ENCODE measurements around the gene SLC66A3. TPM values are rescaled to one million over a fixed set of nuclear protein-coding genes. Genes with fewer than 3 reads are reported as not detected.

Gene SLC66A3
- total RNA-seq, 1 experiment from 2014 or later = 13.3 TPM

- peaks cover 3% of the 10 kb centered on the region for H3K79me1 ChIP-seq (ENCODE audit: insufficient read depth, low read depth, low read length, poor library complexity, severe bottlenecking)
- H2BK5ac ChIP-seq (ENCODE audit: insufficient read length, low read length) = no peak overlapping the region
- no peak overlapping the region for H3K56ac ChIP-seq (ENCODE audit: insufficient read length, low read depth, low read length)
- H2BK12ac ChIP-seq (ENCODE audit: insufficient read length, low read depth, low read length) = no peak overlapping the region
- Mint-ChIP-seq H3K4me1 (peaks cover 23 to 29% of the 10 kb centered on the region in 2 experiments), H3K36me3 (ENCODE audit: insufficient read depth in 1 of 3, low read depth in 3 of 3) (peaks cover 0 to 7% (median 0%) of the 10 kb centered on the region in 3 experiments; a peak in 1 of 7 replicates), H3K9me3 (no peaks in the 10 kb centered on the region), H3K27ac (no peak overlapping the region), H3K4me3 (no peak overlapping the region), H3K27me3 (ENCODE audit: low read depth) (no peaks in the 10 kb centered on the region)
- TF ChIP-seq CTCF (conservative IDR thresholded peaks at IDR 0.05) = no peak
- H3K4me2 ChIP-seq (ENCODE audit: insufficient read depth, insufficient read length, low read length) = no peak overlapping the region
- no peak overlapping the region for H3K9ac ChIP-seq (ENCODE audit: extremely low read depth, insufficient read length, low read length)
- H2AK5ac ChIP-seq (ENCODE audit: insufficient read length, low read length) = no peak overlapping the region
- H4K8ac ChIP-seq (replicated peaks; ENCODE audit: insufficient read length, low read depth, low read length) = no peak overlapping the region
- H2BK15ac ChIP-seq (ENCODE audit: low read depth, low read length) = no peak overlapping the region
- H3K79me2 ChIP-seq (ENCODE audit: insufficient read depth, low read length) = no peaks in the 10 kb centered on the region
- H3K14ac ChIP-seq (ENCODE audit: insufficient read depth, low read length) = no peak overlapping the region
- H3K23ac ChIP-seq (ENCODE audit: insufficient read length, low read depth, low read length) = no peak overlapping the region
- no peaks in the 10 kb centered on the region for H3K27me3 ChIP-seq (ENCODE audit: insufficient read depth, low read length)
- H2BK20ac ChIP-seq (ENCODE audit: low read depth, low read length, poor library complexity, severe bottlenecking) = no peak overlapping the region
- no peaks in the 10 kb centered on the region for H4K20me1 ChIP-seq (ENCODE audit: control insufficient read depth, insufficient read depth, insufficient read length)
- H2AFZ ChIP-seq (ENCODE audit: low read length) = no peak overlapping the region
- no peak overlapping the region for H4K91ac ChIP-seq (ENCODE audit: insufficient read length, low read depth, low read length)
- H3K4me1 ChIP-seq (ENCODE audit: insufficient read depth, low read length) = peaks cover 1% of the 10 kb centered on the region; the same call in 1 of the 2 replicates
- no peaks in the 10 kb centered on the region for H3K23me2 ChIP-seq (ENCODE audit: insufficient read length, low read depth, low read length, poor library complexity, severe bottlenecking)
- H3K18ac ChIP-seq (ENCODE audit: insufficient read length, low read depth, low read length) = no peak overlapping the region
- H2BK120ac ChIP-seq (ENCODE audit: low read depth, low read length, poor library complexity, severe bottlenecking) = no peak overlapping the region
- no peak overlapping the region for H3T11ph ChIP-seq (ENCODE audit: low read length)
- no peak overlapping the region for H3K4ac ChIP-seq (ENCODE audit: low read depth, low read length)
- H3K27ac ChIP-seq (ENCODE audit: insufficient read length, low read depth, low read length) = no peak overlapping the region
- no peaks in the 10 kb centered on the region for H3K9me3 ChIP-seq (ENCODE audit: control insufficient read depth, low read depth, low read length)
- H4K5ac ChIP-seq (ENCODE audit: insufficient read length, low read depth, low read length) = no peak overlapping the region
- no peak for DNase-seq
Observed at GRCh38 chr2:11227595-11227994, 72.3 kb downstream of the SLC66A3 start.

Other genes starting within 250 kb of the SLC66A3 start
- gene KCNF1, start 243.5 kb upstream of the SLC66A3 start, total RNA-seq (2021) = 3.2 and 4.8 TPM in 2 replicates
- gene ROCK2, start 189.2 kb downstream of the SLC66A3 start, total RNA-seq (2021) = 33.2 and 35.1 TPM in 2 replicates